Measurements from ENCODE around the gene ISYNA1.
A peak's percentile ranks its signal among the peaks of the same experiment; 100 is the strongest.

The ISYNA1 gene

DNA sequence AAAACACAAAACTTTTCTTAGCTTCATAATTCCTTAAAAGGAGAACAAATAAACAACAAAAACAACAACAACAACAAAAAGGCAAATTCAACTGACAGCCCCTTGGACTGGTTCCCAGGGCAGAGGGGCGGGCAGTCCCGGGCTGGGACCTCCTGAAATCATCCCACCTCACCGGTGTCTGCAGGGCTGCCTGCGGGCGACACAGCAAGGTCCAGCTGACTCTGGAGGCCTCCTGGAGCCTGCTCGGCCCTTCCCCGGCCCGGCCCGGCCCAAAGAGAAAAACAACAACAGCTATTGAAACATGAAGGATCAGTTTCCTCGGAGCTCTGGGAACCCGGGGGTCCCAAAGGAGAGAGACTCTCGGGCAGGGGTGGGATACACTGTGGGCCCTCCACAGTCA lies 5.0 kb upstream of the ISYNA1 start:
- no peak for DNase-seq

DNA sequence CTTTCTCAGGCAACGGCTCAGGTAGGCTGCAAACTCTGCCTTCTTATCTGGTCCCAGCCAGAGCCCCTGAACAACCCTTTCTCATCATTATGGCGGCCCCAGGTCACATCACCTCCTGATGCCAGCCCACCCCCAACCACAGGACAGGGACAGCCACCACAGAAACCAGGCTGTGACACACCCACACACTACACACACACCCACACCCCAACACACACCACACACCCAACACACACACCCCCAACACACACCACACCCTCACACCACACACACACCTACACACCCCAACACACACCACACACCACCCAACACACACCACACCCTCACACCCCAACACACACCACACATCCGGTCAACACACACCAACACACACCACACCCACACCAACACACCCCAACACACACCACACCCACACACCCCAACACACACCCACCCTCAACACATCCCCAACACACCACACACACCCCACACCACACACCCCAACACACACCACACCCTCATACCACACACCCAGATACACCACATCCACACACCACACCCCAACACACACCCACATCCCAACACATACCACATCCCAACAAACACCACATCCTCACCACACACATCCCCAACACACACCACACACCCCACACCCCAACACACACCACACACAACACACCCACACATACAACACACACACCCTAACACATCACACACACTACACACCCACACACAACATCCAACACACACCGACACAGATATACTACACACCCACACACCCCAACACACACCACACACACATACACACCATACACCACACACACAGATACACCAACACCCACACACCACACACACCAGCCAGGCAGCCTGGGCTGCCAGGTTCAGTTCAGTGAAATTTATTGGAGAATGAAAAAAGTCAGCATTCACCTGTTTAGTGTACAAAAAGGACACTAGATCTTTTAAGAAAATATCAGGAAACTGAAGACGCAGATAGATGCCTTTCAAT lies 4.2 kb upstream of the ISYNA1 start:
- no peak for DNase-seq

DNA sequence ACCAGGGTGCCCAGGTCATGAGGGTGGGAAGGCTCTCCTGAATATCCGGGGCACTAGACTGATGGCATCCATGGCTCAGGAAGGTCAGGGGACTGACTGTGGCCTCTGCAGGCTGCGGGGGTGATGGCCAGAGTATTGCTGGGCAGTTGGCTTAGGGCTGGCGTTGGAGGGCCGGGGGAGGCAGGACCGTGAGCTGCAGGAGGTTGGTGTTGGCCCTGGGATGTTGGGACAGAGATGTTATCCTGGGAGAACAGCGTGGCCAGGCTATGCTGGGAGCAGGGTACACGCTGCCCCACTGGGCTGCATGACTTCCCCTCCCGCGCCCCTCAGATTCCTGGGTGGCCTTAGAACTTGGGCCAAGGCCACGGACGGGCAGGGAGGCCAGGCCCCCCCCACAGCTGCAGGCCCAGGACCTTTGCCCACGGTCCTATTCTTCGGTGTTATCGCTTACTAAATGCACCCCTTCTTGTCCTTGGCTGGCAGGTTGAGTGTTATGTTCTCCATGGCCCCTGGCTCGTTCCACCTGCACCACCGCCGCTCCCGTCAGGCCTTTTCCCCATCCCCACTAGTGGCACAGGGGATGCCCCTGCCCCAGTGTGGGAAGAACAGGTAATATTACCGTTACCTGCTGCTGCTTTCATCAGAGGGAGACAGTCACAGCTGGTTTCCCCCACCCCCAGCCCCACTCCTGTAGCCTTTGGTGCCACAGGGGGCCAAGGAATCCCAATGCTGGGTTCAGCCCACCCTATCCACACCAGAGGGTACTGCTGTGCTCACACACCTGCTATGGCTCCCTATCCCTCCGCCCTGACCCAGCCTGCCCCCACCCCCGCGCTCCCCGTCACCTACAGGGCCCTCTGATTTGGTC lies 3.2 kb upstream of the ISYNA1 start:
- DNase-seq: no peak

DNA sequence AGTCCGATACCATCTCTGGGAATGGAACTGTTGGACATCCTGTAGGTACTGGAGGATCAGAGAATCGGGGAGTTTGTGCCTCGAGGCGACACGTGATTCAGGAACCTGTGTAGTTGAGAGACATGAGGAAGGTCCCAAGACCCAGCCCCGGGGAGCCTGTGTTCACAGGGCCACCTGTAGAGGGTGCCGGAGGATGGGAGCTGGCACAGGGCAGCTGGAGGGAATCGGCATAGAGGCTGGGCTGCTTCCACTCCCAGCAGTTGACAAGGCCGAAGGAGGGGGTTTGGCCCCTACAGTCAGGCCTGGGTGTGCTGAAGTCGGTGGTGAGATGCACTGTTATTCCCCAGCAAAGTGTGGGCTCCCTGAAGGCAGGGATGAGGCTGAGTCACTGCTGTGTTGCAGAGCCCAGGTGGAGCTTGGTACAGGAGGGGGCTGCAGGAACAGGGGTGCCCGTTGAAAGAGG lies 2.5 kb upstream of the ISYNA1 start:
- peak in 1 of 2 experiments; percentile 66 for DNase-seq

DNA sequence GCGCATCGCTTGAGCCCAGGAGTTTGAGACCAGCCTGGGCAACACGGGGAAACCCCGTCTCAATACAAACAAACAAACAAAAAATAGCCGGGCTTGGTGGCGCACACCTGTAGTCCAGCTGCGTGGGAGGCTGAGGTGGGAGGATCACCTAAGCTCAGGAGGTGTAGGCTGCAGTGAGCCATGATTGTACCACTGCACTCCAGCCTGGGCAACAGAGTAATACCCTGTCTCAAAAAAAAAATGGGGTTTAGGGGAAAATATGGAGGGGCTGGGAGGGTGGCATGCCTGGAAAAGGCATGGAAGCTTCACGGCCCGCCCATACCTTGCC lies 1.9 kb upstream of the ISYNA1 start:
- no peak for DNase-seq

DNA sequence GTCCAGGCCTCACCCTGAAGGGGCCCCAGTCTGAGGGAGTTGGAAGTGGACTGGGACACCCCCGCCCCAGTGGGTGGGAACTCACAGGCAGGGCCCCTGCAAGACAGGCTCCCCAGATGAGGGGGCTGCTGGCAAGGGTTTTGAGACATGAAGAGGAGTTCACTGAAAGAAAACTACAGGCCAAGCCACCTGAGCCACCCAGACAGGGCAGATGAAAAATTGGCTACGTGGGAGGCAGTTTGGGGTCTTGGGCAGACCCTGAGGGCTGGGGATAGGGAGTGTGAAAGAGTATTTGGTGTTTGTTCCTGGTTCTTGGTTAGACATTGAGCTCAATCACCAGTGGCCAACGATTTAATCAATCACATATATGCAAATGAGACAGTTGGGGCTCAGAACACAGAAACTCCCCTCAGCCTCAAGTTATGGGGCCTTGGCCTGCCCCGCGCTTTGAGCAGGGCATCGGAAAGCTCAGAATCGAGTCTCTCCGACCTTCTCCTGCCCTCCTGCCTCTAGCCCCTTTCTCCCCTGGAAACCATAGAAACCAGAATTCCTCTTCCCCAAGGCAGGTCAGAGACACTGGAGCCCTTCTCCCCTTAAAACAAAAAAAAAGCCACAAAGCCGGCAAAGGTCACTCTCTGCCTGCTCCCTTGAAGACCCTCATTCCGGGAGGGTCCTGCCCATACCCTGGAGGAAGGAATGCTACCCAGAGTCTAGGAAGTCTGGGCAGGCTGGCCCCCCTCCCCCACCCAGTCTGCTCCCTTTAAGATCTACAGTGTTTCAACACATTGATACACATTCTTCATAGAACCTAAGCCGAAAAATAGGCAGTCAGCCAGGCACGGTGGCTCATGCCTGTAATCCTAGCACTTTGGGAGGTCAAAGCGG lies 1.3 kb upstream of the ISYNA1 start:
- no peak for DNase-seq

DNA sequence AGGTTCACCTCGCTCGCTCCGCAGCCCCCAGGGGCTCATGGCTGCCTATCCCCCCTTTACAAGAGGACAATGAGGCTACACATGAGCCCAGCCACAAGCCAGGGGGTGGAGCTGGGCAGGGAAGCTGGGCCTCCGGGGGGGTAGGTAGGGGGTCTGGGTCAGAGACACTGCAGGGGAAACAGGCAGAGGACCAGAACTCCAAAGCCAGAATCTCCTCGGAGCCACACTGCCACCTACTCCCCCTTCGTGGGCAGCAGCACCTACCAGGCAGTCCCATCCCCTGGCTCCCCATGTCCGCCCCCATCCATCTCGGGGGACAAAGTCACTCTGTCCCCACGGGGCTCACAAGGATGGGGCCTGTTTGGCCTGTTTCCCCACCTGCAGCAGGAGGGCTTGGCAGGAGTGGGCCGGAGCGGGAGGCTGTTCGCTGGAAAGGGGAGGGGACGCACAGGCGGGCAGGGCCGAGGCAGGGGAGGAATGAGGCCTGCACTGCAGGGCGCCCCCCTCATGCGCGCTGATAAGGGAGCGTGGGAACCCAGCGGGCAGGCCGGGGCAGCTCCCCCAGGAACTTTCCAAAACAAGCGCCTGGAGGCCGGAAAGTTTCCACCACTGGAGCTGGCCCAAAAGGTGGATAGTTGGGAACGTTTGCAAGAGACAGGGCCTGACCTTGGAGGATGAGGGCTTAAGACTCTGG lies 545 bp upstream of the ISYNA1 start:
- DNase-seq: no peak

DNA sequence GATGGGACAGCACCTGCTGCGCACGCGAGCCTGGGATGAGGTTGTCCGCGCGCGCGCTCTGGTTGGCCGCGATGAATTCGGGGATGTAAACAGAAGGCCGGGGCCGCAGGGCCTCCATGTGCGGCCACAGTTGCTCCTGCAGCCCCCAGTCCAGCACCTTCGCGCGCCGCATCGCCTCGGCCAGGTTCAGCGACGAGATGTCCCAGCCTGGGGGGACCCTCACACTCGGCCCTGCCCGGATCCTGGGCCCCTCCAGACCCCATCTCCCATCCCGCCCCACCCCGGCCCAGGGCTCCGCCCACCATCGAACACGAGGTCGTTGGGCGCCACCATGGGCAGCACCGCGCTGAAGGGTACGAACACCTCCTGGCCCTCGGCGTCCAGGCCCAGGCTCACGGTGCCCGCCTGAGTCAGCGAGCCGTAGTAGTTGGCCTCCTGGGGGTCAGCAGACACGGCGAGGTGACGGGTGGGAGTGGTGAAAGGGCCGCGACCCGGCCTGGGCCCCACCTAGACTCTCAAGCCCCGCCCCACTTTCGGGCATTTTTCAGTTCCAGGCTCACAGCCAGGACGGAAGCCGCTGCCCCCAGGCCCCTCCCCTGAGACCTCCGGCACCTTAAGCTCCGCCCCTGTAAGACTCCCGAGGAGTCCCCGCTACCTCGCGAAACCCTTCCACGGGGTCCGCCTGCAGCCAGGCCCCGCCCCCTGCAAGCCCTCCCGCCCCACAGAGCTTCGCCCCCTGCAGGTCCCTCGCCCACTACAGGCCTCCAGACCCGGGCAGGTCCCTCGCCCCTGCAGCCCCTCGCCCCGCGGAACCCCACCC lies 1.1 kb downstream of the ISYNA1 start:
- DNase-seq: peak; percentile 80 to 85

DNA sequence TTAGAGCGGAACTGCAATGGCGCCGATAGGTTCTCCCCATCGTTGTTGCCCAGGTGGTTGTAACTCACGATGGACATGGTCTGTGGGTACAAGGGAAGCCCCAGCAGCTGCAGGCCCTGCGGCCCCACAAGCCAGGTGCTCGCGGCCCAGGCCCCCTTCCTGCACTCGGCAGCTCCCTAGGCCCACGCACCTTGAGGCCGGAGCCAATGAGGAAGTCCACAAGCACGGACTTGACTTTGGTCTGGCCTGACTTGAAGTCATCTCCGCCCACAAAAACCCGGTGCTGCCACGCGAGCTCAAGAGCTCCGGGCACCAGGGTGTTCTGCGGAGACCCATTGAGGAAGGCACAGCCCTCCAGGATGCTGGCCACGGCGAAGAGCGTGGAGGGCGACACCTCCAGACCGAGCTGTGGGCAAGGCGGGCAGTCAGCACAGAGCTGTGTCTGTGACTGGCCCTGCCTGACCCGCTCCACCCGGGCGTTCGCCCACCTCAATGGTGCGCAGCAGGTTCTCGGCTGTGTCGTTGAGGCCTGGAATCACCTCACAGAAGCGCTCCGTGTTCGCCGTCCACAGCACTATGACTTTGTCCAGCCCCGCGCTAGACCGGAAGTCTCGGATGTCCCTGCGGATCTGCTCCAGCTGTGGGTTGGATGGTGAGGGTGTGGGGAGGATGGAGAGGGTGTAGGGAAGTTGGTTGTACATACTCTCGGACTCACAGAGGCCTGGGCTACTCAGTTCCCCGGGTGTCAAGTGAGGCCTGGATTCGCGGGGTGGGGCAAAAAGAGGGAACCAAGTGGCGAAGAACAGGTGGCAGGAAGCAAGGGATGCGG lies 1.9 kb downstream of the ISYNA1 start:
- DNase-seq: no peak

DNA sequence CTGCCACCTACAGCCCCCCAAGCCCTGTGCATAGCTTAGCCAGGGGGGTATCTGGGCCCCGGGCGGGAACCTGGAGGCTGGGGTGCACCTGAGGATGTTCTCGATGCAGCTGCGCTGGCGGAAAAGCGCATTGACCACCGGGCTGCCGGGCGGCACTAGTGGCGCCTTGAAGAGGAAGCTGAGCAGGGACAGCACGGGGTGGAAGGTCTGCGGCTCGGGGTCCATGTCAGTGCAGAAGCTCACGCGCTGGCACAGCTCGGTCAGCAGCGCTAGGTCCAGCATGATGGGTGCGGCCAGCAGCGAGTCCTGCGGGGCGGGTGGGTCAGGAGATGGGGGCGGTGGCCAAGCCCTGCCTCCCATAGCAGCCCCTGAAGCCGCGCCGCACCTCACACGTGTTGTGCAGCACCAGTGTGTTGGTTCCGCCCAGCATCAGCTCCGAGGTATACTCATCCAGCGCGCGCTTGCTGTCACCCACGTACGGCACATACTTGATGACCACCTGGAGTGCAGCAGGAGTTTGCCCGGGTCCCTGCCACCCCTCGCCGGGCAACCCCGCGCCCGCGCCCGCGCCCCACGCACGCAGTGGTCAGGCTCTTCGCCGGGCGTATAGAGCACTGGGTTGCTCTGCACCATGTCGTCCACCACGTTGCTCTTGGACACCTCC lies 2.6 kb downstream of the ISYNA1 start:
- DNase-seq: no peak

DNA sequence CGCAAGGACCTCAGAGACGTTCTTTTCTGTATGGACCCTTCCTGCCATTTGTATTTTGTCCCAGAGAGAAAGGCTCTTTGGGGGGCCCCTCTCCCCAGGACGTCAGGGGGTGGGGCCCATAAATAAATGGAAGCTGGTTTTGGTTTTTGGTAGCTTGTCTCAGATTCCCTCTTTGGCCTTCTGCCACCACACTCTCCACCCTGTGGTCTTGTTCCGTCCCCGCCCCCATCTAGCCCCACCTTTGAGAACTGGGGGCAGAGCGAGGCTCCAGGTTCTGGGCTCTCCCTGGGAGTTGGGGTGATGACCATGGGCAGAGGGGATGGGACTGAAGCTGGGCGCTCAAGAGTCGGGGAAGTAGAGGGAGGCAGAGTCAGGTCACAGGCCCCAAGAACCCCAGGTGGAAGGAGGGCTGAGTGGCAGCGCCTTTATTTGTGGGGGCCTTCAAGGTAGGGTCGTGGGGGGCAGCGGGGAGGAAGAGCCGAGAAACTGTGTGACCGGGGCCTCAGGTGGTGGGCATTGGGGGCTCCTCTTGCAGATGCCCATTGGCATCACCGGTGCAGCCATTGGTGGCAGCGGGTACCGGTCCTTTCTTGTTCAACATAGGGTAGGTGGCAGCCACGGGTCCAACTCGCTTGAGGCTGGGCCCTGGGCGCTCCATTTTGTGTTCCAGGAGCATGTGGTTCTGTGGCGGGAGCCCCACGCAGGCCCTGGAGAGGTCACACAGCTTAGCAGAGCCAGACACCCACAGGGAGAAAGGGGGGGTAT lies 3.3 kb downstream of the ISYNA1 start:
- DNase-seq: no peak

DNA sequence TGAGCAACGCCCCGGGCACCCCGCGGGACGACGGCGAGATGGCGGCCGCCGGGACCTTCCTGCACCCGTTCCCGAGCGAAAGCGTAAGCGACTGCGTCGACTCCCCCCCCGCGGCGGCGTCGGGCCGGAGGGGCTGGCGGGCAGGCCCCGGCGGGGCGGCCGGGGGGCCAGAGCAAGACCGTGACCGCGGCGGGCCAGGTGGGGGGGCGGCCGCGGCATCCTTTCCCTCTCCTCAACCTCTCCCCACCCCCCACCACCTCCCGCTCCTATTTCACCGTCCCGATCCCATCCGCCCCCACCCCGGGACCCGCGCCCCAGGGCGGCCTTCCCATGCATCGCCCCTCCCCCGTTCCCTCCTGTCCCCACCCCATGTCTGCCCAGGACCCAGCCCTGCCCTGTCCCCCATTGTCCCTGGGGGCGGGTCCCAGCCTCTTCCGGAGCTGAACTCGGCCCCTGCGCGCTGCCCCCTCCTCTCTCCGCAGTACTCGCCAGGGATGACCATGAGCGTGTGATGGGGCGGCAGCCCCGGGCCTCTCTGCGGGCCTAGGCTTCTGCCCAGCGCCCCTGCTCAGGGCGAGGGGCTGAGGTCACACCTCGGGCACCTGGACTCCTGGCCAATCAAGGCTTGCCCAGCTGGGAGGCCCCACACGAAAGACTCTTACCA lies 4.1 kb downstream of the ISYNA1 start:
- no peak for DNase-seq

DNA sequence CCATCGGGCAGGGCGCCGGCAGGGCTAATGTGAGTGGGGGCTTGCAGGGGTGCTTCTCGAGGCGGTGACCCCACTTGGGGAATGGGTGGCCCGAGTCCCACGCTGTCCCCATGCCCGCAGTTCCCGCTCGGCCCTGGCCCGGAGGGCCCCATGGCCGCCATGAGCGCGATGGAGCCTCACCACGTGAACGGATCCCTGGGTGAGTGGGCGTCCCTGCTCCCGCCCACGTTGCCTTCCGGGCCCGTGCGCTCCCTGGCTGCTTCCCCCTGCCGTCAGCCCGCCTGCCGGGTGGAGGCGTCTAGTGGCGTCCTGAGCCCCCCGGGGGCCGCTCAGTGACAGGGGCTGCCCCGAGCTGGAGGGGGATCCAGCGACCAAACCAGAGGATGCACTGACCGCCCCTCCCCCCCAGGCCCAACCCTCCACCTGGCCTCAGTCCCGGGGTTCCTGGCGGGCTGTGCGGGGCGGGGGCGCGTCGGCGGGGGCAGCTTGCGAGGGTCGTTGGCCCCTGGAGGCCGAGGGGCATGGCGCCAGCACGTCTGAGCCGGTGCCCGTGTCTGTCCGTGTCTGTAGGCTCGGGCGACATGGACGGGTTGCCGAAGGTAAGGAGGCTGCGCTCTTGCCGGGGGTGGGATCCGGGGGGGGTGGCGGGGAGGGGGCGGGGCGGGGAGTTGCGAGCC lies 4.8 kb downstream of the ISYNA1 start:
- peak in 1 of 2 experiments; percentile 52 for DNase-seq

DNA sequence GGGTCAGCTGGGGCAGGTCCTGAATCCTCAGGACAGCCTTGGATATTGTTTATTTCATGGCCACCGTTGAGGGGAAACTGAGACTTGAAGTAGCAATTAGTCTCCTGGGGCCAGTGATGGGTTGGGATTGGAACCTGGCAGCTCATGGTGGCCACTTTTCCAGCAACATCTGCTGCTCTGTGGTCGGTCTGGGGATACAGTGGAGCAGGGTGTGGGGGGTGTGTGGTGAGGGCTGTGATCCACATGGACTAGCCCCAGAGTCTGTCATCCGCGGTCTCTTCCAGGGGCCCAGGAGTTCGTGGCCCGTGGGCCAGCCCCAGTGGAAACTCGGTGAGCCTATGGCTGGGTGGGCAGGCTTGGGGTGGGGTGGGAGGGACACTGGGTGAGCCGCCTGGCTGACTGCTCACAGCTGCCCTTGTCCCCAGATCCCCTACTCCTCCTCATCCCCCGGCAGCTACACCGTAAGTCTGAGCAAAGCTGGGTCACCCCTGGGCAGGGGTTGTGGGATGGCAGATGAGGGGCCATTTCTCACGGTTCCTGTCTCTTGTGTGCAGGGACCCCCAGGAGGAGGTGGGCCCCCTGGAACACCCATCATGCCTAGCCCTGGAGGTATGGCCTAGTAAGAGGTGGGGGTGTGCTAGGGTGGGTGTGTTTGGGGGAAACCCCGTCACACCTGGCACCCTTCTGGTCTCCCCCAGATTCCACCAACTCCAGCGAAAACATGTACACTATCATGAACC lies 5.5 kb downstream of the ISYNA1 start:
- DNase-seq: no peak

DNA sequence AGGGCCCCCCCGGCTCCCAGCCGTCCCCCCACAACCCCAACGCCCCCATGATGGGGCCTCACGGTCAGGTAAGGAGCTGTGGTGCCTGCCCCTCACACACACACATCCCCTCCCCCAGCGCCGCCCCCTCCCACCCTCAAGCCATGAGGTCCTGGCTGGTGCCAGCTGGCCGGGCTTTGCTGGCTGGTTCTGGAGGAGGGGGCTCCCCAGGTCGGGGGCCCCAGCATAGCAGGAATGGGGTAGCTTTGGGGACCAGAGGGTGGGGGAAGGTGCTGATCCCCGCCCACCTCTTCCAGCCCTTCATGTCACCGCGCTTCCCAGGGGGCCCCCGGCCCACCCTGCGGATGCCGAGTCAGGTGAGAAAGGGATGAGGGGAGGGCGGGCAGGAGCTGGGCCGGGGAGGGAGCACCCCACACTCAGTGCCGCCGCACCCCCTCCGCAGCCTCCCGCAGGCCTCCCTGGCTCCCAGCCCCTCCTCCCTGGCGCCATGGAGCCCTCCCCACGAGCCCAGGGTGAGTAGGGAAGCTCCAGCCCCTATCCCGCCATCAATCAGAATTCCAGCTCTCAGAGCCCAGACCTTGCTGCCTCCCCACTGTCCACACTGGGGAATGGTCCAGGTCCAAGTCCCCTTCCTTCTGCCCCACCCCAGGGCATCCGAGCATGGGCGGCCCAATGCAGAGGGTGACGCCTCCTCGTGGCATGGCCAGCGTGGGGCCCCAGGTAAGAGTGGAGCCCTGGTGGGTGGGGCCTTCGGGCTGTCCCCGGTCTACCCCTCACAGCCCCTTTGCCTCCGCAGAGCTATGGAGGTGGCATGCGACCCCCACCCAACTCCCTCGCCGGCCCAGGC lies 6.4 kb downstream of the ISYNA1 start:
- no peak for DNase-seq
